Prostate gland (tissue), 2 donors: ENCODE data around the gene FGF5.

Source experiments
- CTCF ChIP-seq, 4 experiments: fragments of 200-600 bp in 2 of 4; fragments of 450-650 bp in 2 of 4; sonication (generic) in 2 of 4; IDR thresholded peaks; 1 replicate in 3 of 4; 2 replicates in 1 of 4; pipeline ENCODE4 v1.5.1; 2016 to 2019; ENCODE audit warnings: antibody characterized with exemption in 4 of 4, mild to moderate bottlenecking in 2 of 4, moderate library complexity in 2 of 4
- POLR2AphosphoS5 ChIP-seq: sonication (generic); formaldehyde crosslinking; IDR thresholded peaks from one replicate; pipeline ENCODE4 v1.6.1; 2017; ENCODE audit warnings: antibody characterized with exemption

DNA sequence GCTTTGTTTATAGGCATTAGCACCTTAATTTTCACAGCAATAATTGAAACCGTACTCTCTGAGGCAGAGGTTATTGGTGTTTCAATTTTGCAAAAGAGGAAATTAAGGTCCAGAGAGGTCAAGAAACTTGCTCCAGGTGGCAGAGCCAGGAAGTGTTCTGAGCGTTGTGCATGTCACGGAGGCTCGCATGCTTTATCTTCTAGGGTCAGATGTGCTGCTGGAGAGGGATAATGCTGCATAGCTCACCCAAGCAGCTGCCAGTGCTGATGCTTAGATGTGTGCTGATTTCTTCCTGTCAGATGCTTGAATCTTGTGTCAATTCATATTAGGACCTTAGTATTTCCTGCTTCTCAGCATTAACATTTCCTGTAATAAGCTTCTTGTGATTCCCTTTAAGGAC, 13.0 kb upstream of the FGF5 start:
- no peak for TF ChIP-seq CTCF (IDR thresholded peaks at IDR 0.05)
- TF ChIP-seq POLR2AphosphoS5, result no peak
